Karpas-422 (cell line): ENCODE data around the gene SEL1L3. TPM values are rescaled to one million over a fixed set of nuclear protein-coding genes. Genes with fewer than 3 reads are reported as not detected.

Source experiments
- DNase-seq: peaks from one replicate; pipeline ENCODE4 v3.0.0-alpha.2; 2015
- H2AFZ ChIP-seq: fragments of 200-600 bp; sonication (generic); 2 replicates; pipeline ENCODE4 v1.6.1; 2014; ENCODE audit warnings: antibody characterized with exemption, low read length, mixed read lengths
- H3K27ac ChIP-seq: fragments of 200-600 bp; sonication (generic); 2 replicates; pipeline ENCODE4 v1.5.1; 2014; ENCODE audit warnings: mild to moderate bottlenecking, low read length, moderate library complexity
- H3K27me3 ChIP-seq: fragments of 200-600 bp; sonication (generic); 2 replicates; pipeline ENCODE4 v1.6.1; 2014; ENCODE audit warnings: low read length, mixed read lengths
- H3K36me3 ChIP-seq: fragments of 200-600 bp; sonication (generic); 2 replicates; pipeline ENCODE4 v1.6.1; 2014; ENCODE audit warnings: low read length, mixed read lengths; ENCODE audit not compliant: insufficient read depth
- H3K4me1 ChIP-seq: fragments of 200-600 bp; sonication (generic); 2 replicates; pipeline ENCODE4 v1.6.1; 2014; ENCODE audit warnings: mild to moderate bottlenecking, low read length, mixed read lengths
- H3K4me2 ChIP-seq: fragments of 200-600 bp; sonication (generic); 2 replicates; pipeline ENCODE4 v1.6.1; 2014; ENCODE audit warnings: low read length, low read depth, mild to moderate bottlenecking; ENCODE audit not compliant: poor library complexity, severe bottlenecking
- H3K4me3 ChIP-seq: fragments of 200-600 bp; sonication (generic); 2 replicates; pipeline ENCODE4 v1.5.1; 2014; ENCODE audit warnings: mild to moderate bottlenecking, antibody characterized with exemption, low read length, mixed read lengths
- H3K79me2 ChIP-seq: fragments of 200-600 bp; sonication (generic); 2 replicates; pipeline ENCODE4 v1.6.1; 2014; ENCODE audit warnings: mild to moderate bottlenecking, low read length, mixed read lengths
- H3K9ac ChIP-seq: fragments of 200-600 bp; sonication (generic); 2 replicates; pipeline ENCODE4 v1.6.0; 2014; ENCODE audit warnings: low read length
- H3K9me2 ChIP-seq: fragments of 200-600 bp; sonication (generic), shearing (Covaris generic); replicated peaks from 2 replicates; pipeline ENCODE4 v1.6.0; 2014; ENCODE audit warnings: mild to moderate bottlenecking, low read length, moderate library complexity; ENCODE audit not compliant: insufficient read depth
- H3K9me3 ChIP-seq: fragments of 300-700, 200-600 bp; sonication (generic); 2 replicates; pipeline ENCODE4 v1.6.1; 2014; ENCODE audit warnings: low read length, mixed read lengths
- H4K20me1 ChIP-seq: fragments of 200-600 bp; sonication (generic); 2 replicates; pipeline ENCODE4 v1.6.1; 2014; ENCODE audit warnings: mild to moderate bottlenecking, antibody characterized with exemption, low read length, low read depth; ENCODE audit not compliant: insufficient read depth
- total RNA-seq: library from RNA; depleted of rRNA; stranded (reverse); fragments of >200 nt; shearing (Covaris generic); gene quantifications from 2 replicates; pipeline ENCODE4 v1.2.3, GENCODE V29; 2014; ENCODE audit warnings: low replicate concordance

SEL1L3 gene
- total RNA-seq, 1 experiment from 2014 or later: 271 TPM

DNA sequence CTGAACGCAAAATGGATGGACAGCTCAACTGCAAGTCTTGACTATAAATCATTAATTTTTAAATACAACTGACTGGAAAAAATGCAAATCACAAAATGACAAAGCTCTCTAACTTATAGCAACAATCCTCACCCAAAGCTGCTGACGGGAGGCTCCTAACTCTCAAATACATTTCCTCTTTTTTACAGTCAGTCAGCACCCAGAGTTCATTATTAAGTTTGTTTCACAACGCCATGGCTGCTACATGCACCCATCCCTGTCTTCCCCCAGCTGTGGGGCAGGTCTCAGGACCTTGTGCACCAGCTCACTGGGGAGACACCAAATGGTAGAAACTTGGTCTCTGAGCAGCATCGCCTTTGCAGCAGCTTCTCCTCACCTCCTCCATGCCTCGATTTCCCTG lies 109.5 kb downstream of the SEL1L3 start:
- no peak for DNase-seq
- Histone ChIP-seq H3K79me2 (no peaks in the 10 kb centered on the region), H3K9me2 (no peaks in the 10 kb centered on the region), H3K4me3 (no peak overlapping the region), H2AFZ (no peak overlapping the region), H3K4me2 (no peak overlapping the region), H3K27me3 (no peaks in the 10 kb centered on the region), H3K27ac (no peak overlapping the region), H4K20me1 (no peaks in the 10 kb centered on the region), H3K36me3 (peaks cover 57% of the 10 kb centered on the region), H3K9me3 (no peaks in the 10 kb centered on the region), H3K4me1 (peaks cover 4% of the 10 kb centered on the region; the same call in 1 of the 2 replicates), H3K9ac (no peak overlapping the region)

- H3K27ac ChIP-seq: no peak overlapping the region
- no peaks in the 10 kb centered on the region for H3K27me3 ChIP-seq
- no peak overlapping the region for H3K9ac ChIP-seq
- peaks cover 57% of the 10 kb centered on the region for H3K36me3 ChIP-seq
- H4K20me1 ChIP-seq: no peaks in the 10 kb centered on the region
- H3K4me3 ChIP-seq: no peak overlapping the region
- no peaks in the 10 kb centered on the region for H3K9me3 ChIP-seq
- H3K9me2 ChIP-seq: no peaks in the 10 kb centered on the region
- H3K79me2 ChIP-seq: no peaks in the 10 kb centered on the region
- H3K4me1 ChIP-seq: peaks cover 4% of the 10 kb centered on the region; the same call in 1 of the 2 replicates
- H3K4me2 ChIP-seq: no peak overlapping the region
- H2AFZ ChIP-seq: no peak overlapping the region
- no peak for DNase-seq
Observed at GRCh38 chr4:25750874-25751273, 111.9 kb downstream of the SEL1L3 start.

DNA sequence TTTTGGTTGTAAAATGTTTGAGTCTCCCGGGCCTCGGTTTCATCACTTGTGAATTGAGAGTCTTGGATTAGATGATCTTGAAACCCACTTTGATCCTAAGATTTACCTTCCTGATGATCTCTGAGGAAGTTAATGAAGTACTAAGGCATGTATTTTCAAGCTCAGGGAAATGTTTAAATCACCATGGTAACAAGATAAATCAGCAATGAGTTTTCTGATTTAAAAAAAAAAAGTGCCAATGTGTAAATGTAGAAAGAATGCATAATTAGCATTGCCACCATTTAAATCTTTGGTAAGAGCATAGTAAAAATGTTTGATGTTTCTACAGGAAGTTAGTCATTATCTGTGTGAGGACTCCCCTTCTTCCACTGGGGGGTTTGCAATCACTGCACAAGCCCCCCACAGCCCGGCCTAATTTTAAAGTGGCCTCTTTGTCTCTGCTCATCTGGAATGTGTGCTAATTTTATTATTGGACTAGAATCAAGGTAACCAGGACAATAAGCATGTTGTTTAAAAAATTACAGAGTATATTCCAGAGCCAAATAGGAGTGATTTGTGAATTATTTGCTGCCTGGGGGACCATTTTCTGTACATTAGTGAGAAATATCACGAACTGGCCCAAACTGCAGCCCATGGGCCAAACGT lies 113.5 kb downstream of the SEL1L3 start:
- Histone ChIP-seq H3K79me2 (no peaks in the 10 kb centered on the region), H3K9me2 (no peaks in the 10 kb centered on the region), H3K27me3 (no peaks in the 10 kb centered on the region), H2AFZ (no peak overlapping the region), H3K27ac (no peak overlapping the region), H3K36me3 (peaks cover 47% of the 10 kb centered on the region), H3K9ac (no peak overlapping the region), H3K4me1 (peaks cover 4% of the 10 kb centered on the region; the same call in 1 of the 2 replicates), H3K4me2 (no peak overlapping the region), H4K20me1 (no peaks in the 10 kb centered on the region), H3K9me3 (no peaks in the 10 kb centered on the region), H3K4me3 (no peak overlapping the region)
- DNase-seq: no peak

- Histone ChIP-seq H3K79me2 (no peaks in the 10 kb centered on the region), H3K4me1 (no peaks in the 10 kb centered on the region), H3K36me3 (peaks cover 22% of the 10 kb centered on the region; the same call in 1 of the 2 replicates), H3K9me2 (no peaks in the 10 kb centered on the region), H3K27me3 (no peaks in the 10 kb centered on the region), H4K20me1 (no peaks in the 10 kb centered on the region), H3K4me3 (no peak overlapping the region), H3K9me3 (no peaks in the 10 kb centered on the region), H3K27ac (no peak overlapping the region), H2AFZ (no peak overlapping the region), H3K9ac (no peak overlapping the region), H3K4me2 (no peak overlapping the region)
- DNase-seq: no peak
Observed at GRCh38 chr4:25743971-25744370, 118.8 kb downstream of the SEL1L3 start.

DNA sequence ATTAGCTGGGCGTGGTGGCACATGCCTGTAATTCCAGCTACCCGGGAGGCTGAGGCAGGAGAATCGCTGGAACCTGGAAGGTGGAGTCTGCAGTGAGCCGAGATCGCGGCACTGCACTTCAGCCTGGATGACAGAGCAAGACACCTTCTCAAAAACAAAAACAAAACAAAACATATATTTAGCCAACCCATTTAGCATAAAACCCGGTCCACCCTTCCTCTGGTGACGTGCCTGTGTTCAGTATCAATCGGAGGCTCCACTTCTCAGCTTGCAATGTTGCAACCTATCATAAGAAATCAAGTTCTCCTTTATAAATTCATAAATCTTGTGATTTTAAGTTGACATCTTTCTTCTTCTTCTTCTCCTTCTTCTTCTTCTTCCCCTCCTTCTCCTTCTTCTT lies 133.2 kb downstream of the SEL1L3 start:
- H3K27me3 ChIP-seq: no peaks in the 10 kb centered on the region
- no peak overlapping the region for H3K9ac ChIP-seq
- DNase-seq: no peak
- H3K36me3 ChIP-seq: no peaks in the 10 kb centered on the region
- no peaks in the 10 kb centered on the region for H3K9me3 ChIP-seq
- no peaks in the 10 kb centered on the region for H3K9me2 ChIP-seq
- H4K20me1 ChIP-seq: no peaks in the 10 kb centered on the region
- no peaks in the 10 kb centered on the region for H3K79me2 ChIP-seq
- H3K4me2 ChIP-seq: no peak overlapping the region
- H3K4me1 ChIP-seq: no peaks in the 10 kb centered on the region
- no peak overlapping the region for H3K4me3 ChIP-seq
- H2AFZ ChIP-seq: no peak overlapping the region
- H3K27ac ChIP-seq: no peak overlapping the region

DNA sequence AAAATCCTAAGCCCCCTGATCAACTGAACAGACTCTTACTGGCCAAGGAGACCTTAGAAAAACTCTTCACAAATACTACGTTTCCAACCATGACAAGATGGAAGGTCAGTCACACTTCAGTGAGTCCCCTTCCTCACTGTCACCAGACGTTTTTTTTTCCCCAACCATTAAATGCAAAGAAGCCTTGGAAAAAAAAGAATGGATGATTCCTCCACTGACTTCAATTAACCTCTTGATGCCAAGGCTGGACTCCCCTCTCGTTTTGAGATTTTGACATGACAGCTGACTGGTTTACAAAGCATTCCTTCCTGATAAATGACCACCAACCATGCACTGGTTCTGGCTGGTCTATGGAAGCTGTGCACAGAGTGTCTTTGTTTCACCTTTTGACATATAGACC lies 133.9 kb downstream of the SEL1L3 start:
- DNase-seq: no peak
- Histone ChIP-seq H3K36me3 (no peaks in the 10 kb centered on the region), H3K9me3 (no peaks in the 10 kb centered on the region), H3K4me3 (no peak overlapping the region), H3K9ac (no peak overlapping the region), H3K79me2 (no peaks in the 10 kb centered on the region), H3K4me2 (no peak overlapping the region), H3K27me3 (no peaks in the 10 kb centered on the region), H4K20me1 (no peaks in the 10 kb centered on the region), H3K9me2 (no peaks in the 10 kb centered on the region), H2AFZ (no peak overlapping the region), H3K4me1 (no peaks in the 10 kb centered on the region), H3K27ac (no peak overlapping the region)

DNA sequence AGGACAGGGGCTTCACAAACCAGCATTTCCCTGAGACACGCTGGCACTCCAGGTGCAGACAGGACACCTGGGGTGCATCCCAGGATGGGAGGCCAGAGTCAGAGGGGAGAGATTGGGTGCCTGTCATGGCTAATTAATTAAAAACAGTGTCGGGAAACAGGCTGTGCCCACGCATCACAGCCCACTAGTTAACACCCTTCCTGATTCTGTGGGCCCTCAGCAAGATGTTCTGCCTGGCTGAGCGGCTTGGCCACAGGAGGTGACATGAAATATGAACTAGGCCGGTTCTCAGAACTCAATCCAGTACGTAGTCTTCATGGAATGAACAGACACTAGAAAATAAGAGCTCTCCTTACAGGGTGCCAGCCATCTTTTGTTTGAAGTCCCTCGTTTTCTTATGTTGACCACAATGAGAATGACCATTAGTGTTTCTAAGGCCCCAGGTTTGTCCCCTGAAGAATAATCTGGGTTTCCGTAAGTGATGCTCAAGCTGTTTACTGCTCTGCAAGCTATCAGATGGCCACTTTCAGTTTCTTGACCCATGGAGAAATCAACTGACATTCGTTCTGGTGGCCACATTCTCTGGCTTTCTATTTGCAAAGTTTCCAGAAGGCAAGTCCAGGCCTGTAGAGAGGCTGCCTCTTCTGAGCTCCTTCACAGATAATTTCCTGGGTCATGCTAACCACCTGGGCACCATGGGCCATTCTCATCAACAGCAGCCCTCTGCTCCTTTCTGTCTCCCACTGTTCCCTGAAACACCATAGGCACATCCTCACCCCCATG lies 134.9 kb downstream of the SEL1L3 start:
- no peaks in the 10 kb centered on the region for H3K9me2 ChIP-seq
- H3K9ac ChIP-seq: no peak overlapping the region
- H2AFZ ChIP-seq: no peak overlapping the region
- H3K4me2 ChIP-seq: no peak overlapping the region
- no peak for DNase-seq
- H3K4me3 ChIP-seq: no peak overlapping the region
- no peaks in the 10 kb centered on the region for H3K9me3 ChIP-seq
- no peaks in the 10 kb centered on the region for H4K20me1 ChIP-seq
- H3K36me3 ChIP-seq: no peaks in the 10 kb centered on the region
- no peaks in the 10 kb centered on the region for H3K27me3 ChIP-seq
- H3K4me1 ChIP-seq: no peaks in the 10 kb centered on the region
- no peaks in the 10 kb centered on the region for H3K79me2 ChIP-seq
- H3K27ac ChIP-seq: no peak overlapping the region

- Histone ChIP-seq H3K4me2 (no peak overlapping the region), H3K79me2 (no peaks in the 10 kb centered on the region), H3K4me1 (no peaks in the 10 kb centered on the region), H3K9me3 (no peaks in the 10 kb centered on the region), H3K27me3 (no peaks in the 10 kb centered on the region), H3K9ac (no peak overlapping the region), H4K20me1 (no peaks in the 10 kb centered on the region), H3K36me3 (no peaks in the 10 kb centered on the region), H3K9me2 (no peaks in the 10 kb centered on the region), H3K27ac (no peak overlapping the region), H3K4me3 (no peak overlapping the region), H2AFZ (no peak overlapping the region)
- DNase-seq: no peak
Observed at GRCh38 chr4:25725870-25726269, 136.9 kb downstream of the SEL1L3 start.
